Large intestine (tissue), 3 donors: ENCODE results near the gene CCL26. TPM values are rescaled to one million over a fixed set of nuclear protein-coding genes. Genes with fewer than 3 reads are reported as not detected.

Experiments used
- DNase-seq, 2 donors: peaks; one replicate each; pipeline versions ENCODE4 v3.0.0 to v3.0.0-alpha.2; 2013
- H3K27ac ChIP-seq: one replicate; pipeline ENCODE4 v1.5.1; 2013; ENCODE audit warnings: low read length
- H3K27me3 ChIP-seq: 2 replicates; pipeline ENCODE4 v1.6.1; 2013; ENCODE audit warnings: low read length; ENCODE audit not compliant: control insufficient read depth, insufficient read depth
- H3K36me3 ChIP-seq: 2 replicates; pipeline ENCODE4 v1.6.1; 2013; ENCODE audit warnings: low read length; ENCODE audit not compliant: control insufficient read depth, insufficient read depth
- H3K4me1 ChIP-seq: one replicate; pipeline ENCODE4 v1.6.1; 2013; ENCODE audit warnings: low read length; ENCODE audit not compliant: control insufficient read depth, insufficient read depth
- H3K4me3 ChIP-seq: one replicate; pipeline ENCODE4 v1.5.1; 2013; ENCODE audit warnings: low read length
- H3K9me3 ChIP-seq: one replicate; pipeline ENCODE4 v1.6.1; 2013; ENCODE audit warnings: mild to moderate bottlenecking, low read depth, low read length, moderate library complexity; ENCODE audit not compliant: control insufficient read depth
- WGBS: methylation state at CpG from one replicate; pipeline ENCODE4 v1.1.5; 2013; ENCODE audit warnings: low lambda C conversion rate; ENCODE audit not compliant: insufficient coverage; 5-methylcytosine and 5-hydroxymethylcytosine counted together
- polyA plus RNA-seq: library from polyadenylated mRNA; unstranded; fragments of 120-200 nt; gene quantifications from one replicate; pipeline ENCODE4 v1.2.1, GENCODE V29; 2013

The CCL26 gene
- polyA plus RNA-seq, 1 donor = 0.12 TPM

- peaks cover 10% of the 10 kb centered on the region for H3K4me1 ChIP-seq
- H3K36me3 ChIP-seq = no peaks in the 10 kb centered on the region
- H3K27me3 ChIP-seq = peaks cover 44% of the 10 kb centered on the region
- WGBS = no CpG with 5 or more reads among the region's 26 CpGs
- no peak for DNase-seq
- no peaks in the 10 kb centered on the region for H3K9me3 ChIP-seq
- H3K27ac ChIP-seq = no peak overlapping the region
- peak overlapping the region; percentile 50 for H3K4me3 ChIP-seq
These were observed 32.0 kb downstream of the CCL26 start for GRCh38 chr7:75739796-75740672.

- H3K36me3 ChIP-seq = no peaks in the 10 kb centered on the region
- peak overlapping the region; percentile 83 for H3K4me3 ChIP-seq
- H3K27me3 ChIP-seq = peaks cover 44% of the 10 kb centered on the region
- no CpG with 5 or more reads among the region's 89 CpGs for WGBS
- no peaks in the 10 kb centered on the region for H3K9me3 ChIP-seq
- no peak overlapping the region for H3K27ac ChIP-seq
- H3K4me1 ChIP-seq = peaks cover 10% of the 10 kb centered on the region
- peak; percentile 97 to 98 for DNase-seq
These were observed 32.8 kb downstream of the CCL26 start for GRCh38 chr7:75738975-75739795.

GRCh38 chr7:75738604-75738974 is 33.4 kb downstream of the CCL26 start, which contains the start of gene HIP1:
HIP1 (minus strand) TSS chr7:75738941; CDS start chr7:75738920, 21 bp downstream.
- peak within 1 kb of the TSS; percentile 83 for H3K4me3 ChIP-seq
- H3K4me1 ChIP-seq = peaks cover 10% of the 10 kb centered on the region
- no peak for DNase-seq
- no CpG with 5 or more reads among the region's 30 CpGs for WGBS
- no peaks in the 10 kb centered on the region for H3K36me3 ChIP-seq
- peak within 1 kb of the TSS; percentile 51 for H3K27ac ChIP-seq
- H3K9me3 ChIP-seq = no peaks in the 10 kb centered on the region
- peaks cover 43% of the 10 kb centered on the region for H3K27me3 ChIP-seq

- Histone ChIP-seq H3K9me3 (no peaks in the 10 kb centered on the region), H3K4me1 (peaks cover 10% of the 10 kb centered on the region), H3K27me3 (peaks cover 41% of the 10 kb centered on the region), H3K36me3 (no peaks in the 10 kb centered on the region), H3K27ac (peak overlapping the region; percentile 51), H3K4me3 (peak overlapping the region; percentile 83)
- DNase-seq = no peak
- WGBS = 0% methylated on average over 3 of the region's 18 CpGs
These were observed 34.0 kb downstream of the CCL26 start for GRCh38 chr7:75737856-75738603.

GRCh38 chr7:75735581-75736350 is 36.2 kb downstream of the CCL26 start:
- H3K4me1 ChIP-seq = peaks cover 10% of the 10 kb centered on the region
- H3K9me3 ChIP-seq = no peaks in the 10 kb centered on the region
- no peaks in the 10 kb centered on the region for H3K36me3 ChIP-seq
- no peak overlapping the region for H3K4me3 ChIP-seq
- H3K27ac ChIP-seq = no peak overlapping the region
- whole genome bisulfite sequencing = 89% methylated on average over 3 of the region's 9 CpGs
- DNase-seq = no peak
- peaks cover 32% of the 10 kb centered on the region for H3K27me3 ChIP-seq

GRCh38 chr7:75734586-75735458 is 37.2 kb downstream of the CCL26 start:
- H3K9me3 ChIP-seq = no peaks in the 10 kb centered on the region
- H3K36me3 ChIP-seq = no peaks in the 10 kb centered on the region
- no peak overlapping the region for H3K27ac ChIP-seq
- H3K4me3 ChIP-seq = no peak overlapping the region
- no peak for DNase-seq
- WGBS = 20% methylated on average over 1 of the region's 9 CpGs
- H3K4me1 ChIP-seq = peaks cover 10% of the 10 kb centered on the region
- peaks cover 28% of the 10 kb centered on the region for H3K27me3 ChIP-seq

GRCh38 chr7:75732764-75733630 is 39.0 kb downstream of the CCL26 start:
- Histone ChIP-seq H3K4me3 (no peak overlapping the region), H3K9me3 (no peaks in the 10 kb centered on the region), H3K36me3 (no peaks in the 10 kb centered on the region), H3K4me1 (peaks cover 3% of the 10 kb centered on the region), H3K27me3 (peaks cover 20% of the 10 kb centered on the region), H3K27ac (no peak overlapping the region)
- WGBS = 36% methylated on average over 4 of the region's 15 CpGs
- no peak for DNase-seq

GRCh38 chr7:75732016-75732521 is 39.9 kb downstream of the CCL26 start:
- Histone ChIP-seq H3K36me3 (no peaks in the 10 kb centered on the region), H3K4me3 (no peak overlapping the region), H3K27me3 (peaks cover 11% of the 10 kb centered on the region), H3K27ac (no peak overlapping the region), H3K9me3 (no peaks in the 10 kb centered on the region), H3K4me1 (no peaks in the 10 kb centered on the region)
- no peak for DNase-seq
- WGBS = 89% methylated on average over 5 of the region's 12 CpGs
